MM.1S (cell line): ENCODE results near the gene DPH1.

Source experiments
- EZH2phosphoT487 ChIP-seq: fragments of 300-600 bp; sonication (generic); IDR thresholded peaks from 2 replicates; pipeline ENCODE4 v1.6.1; 2018; ENCODE audit warnings: antibody characterized with exemption, low read length
- TF ChIP-seq, protein P1 (sequence below): fragments of 300-600 bp; sonication (generic); IDR thresholded peaks from 2 replicates; pipeline ENCODE4 v1.5.1; 2016; ENCODE audit warnings: antibody characterized with exemption, low read length, mixed read lengths

DNA sequence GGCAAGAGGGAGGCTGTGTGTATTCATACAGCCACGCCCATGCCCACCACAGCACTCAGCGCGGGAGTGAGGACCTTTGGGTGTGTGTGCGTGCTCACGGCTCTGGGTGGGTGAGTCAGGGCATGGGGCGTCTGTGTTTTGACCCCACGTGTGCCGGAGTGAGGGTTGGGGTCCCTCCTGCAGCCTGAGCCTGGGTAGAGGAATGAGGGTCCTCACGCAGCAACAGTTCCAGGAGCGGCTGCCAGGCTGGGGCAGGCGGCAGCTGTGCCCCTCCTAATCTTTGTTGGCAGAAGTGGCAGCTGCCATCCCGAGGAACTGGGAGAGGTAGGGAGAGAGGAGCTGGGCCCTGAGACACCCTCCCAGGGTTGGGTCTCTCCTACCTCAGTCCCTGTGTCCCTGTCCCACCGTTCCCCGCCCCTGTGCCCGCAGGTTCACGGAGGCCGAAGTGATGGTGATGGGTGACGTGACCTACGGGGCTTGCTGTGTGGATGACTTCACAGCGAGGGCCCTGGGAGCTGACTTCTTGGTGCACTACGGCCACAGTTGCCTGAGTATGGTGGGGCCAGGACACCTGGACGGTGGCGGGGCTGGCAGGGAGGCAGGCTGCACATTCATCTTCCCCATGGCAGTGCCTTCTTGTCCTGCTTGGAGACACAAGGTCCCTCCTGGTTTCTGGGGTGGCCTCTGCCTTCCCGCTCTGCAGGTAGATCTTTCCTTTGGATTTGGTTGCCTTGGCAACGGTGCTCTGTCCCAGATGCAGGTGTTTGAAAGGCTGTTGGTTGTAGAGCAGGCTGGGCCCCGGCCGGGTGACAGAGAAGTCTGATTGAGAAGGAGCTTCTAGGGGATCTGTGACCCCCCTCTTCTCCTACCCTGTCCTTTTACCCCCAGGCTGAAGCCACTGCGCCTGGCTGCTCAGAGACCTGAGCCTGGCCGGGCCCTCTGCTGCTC lies 5.9 kb downstream of the DPH1 start:
- TF ChIP-seq, protein P1, sequence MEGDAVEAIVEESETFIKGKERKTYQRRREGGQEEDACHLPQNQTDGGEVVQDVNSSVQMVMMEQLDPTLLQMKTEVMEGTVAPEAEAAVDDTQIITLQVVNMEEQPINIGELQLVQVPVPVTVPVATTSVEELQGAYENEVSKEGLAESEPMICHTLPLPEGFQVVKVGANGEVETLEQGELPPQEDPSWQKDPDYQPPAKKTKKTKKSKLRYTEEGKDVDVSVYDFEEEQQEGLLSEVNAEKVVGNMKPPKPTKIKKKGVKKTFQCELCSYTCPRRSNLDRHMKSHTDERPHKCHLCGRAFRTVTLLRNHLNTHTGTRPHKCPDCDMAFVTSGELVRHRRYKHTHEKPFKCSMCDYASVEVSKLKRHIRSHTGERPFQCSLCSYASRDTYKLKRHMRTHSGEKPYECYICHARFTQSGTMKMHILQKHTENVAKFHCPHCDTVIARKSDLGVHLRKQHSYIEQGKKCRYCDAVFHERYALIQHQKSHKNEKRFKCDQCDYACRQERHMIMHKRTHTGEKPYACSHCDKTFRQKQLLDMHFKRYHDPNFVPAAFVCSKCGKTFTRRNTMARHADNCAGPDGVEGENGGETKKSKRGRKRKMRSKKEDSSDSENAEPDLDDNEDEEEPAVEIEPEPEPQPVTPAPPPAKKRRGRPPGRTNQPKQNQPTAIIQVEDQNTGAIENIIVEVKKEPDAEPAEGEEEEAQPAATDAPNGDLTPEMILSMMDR: no peak
- TF ChIP-seq EZH2phosphoT487: no peak
